Measurements from ENCODE around the gene TWIST2. TPM values are rescaled to one million over a fixed set of nuclear protein-coding genes. Genes with fewer than 3 reads are reported as not detected.

TWIST2 gene
- total RNA-seq, 2 experiments from 2014 or later: not detected

DNA sequence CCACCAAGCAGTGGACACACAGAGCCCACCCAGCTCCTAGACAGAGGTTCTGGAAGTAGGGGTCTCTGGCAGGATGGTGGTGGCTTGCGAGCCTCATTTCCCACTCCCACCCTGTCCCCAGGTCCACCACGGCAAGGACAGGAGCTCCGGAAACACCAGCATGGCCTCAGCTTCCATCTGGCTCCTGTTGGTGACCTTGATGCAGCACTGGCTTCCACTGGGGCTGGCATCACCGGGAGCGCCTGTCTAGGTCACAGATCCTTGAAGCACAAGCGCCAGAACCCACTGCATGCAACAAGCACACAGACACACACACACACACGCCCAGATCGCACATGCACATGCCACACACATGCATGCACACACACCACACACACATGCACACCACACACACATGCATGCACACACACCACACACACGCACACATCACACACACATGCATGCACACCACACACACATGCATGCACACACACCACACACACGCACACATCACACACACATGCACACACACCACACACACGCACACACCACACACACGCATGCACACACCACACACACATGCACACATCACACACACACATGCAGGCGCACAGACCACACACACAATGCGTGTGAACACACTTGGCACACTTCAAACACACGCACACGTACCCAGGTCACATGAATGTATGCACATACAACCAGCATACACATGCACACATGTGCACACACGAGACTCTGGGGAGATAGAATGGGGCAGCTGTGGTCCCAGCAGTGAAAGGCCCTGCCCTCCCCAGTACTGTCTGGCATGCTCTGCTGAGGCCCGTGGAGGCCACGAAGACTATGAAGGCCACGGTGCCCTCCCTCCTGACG is 63.7 kb downstream of the TWIST2 start:
- TF ChIP-seq, protein P1, sequence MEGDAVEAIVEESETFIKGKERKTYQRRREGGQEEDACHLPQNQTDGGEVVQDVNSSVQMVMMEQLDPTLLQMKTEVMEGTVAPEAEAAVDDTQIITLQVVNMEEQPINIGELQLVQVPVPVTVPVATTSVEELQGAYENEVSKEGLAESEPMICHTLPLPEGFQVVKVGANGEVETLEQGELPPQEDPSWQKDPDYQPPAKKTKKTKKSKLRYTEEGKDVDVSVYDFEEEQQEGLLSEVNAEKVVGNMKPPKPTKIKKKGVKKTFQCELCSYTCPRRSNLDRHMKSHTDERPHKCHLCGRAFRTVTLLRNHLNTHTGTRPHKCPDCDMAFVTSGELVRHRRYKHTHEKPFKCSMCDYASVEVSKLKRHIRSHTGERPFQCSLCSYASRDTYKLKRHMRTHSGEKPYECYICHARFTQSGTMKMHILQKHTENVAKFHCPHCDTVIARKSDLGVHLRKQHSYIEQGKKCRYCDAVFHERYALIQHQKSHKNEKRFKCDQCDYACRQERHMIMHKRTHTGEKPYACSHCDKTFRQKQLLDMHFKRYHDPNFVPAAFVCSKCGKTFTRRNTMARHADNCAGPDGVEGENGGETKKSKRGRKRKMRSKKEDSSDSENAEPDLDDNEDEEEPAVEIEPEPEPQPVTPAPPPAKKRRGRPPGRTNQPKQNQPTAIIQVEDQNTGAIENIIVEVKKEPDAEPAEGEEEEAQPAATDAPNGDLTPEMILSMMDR (IDR thresholded peaks at IDR 0.05): no peak
- DNase-seq (no peak), ATAC-seq (ENCODE audit: poor library complexity) (no peak)
- peaks cover 0 to 29% of the 10 kb centered on the region in 2 experiments for H3K9me3 ChIP-seq (ENCODE audit: control insufficient read depth in 1 of 2, insufficient read depth in 1 of 2, low read length in 2 of 2)
- peaks cover 0 to 10% of the 10 kb centered on the region in 2 experiments for H3K27me3 ChIP-seq (ENCODE audit: control insufficient read depth in 1 of 2, insufficient read depth in 2 of 2, low read length in 2 of 2)
- H3K4me3 Mint-ChIP-seq: no peak overlapping the region
- no peaks in the 10 kb centered on the region for H3K4me1 ChIP-seq (ENCODE audit: insufficient read depth, low read length)
- no peak overlapping the region for H3K4me3 ChIP-seq (ENCODE audit: low read length)
- intact Hi-C loops (cut with DNase I, micrococcal nuclease): no loop called here
- H3K36me3 Mint-ChIP-seq (ENCODE audit: low read depth): no peaks in the 10 kb centered on the region
- no peaks in the 10 kb centered on the region for H3K36me3 ChIP-seq (ENCODE audit: insufficient read depth, low read length)
- no peaks in the 10 kb centered on the region for H3K9me3 Mint-ChIP-seq
- ChIA-PET CTCF (no interaction called here), POLR2A (no interaction called here)
- H3K27ac Mint-ChIP-seq: no peak overlapping the region
- H3K4me1 Mint-ChIP-seq (ENCODE audit: low read depth): no peaks in the 10 kb centered on the region
- H3K27me3 Mint-ChIP-seq: peaks cover 15% of the 10 kb centered on the region
- no peak overlapping the region for H3K27ac ChIP-seq (ENCODE audit: low read depth in 1 of 2, low read length in 2 of 2)

DNA sequence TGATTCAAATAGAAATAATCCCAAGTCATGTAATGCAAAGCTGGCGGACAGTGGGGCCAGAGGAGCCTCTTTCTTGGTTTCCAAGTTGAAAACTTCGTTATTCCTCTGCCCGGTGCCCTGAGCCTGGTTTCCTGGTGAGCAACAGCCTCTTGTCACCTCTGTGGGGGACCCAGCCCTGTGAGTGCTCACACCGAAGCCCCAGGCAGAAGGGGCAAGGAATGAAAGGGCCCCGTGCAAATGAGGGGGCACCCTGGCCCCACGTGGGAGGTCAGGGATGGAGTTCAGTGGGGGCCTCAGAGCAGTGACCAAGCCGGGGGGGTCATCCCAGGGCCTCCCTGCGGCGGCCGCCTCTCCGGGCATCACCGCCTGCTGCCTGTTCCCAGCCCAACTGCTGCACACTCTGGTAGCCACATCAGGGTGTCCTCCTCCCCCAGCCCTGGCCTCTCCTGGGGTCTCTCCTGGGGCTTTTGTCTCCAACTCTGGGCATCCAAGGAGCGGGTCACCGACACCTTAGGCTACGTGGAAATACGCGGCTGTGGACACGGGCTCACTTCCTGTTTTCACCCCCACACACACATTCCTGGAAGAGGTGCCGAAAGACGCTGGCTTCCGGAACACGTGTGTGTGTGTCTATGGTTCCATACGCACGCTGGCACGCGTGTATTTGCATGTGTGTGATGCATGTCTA is 64.5 kb downstream of the TWIST2 start:
- ChIA-PET CTCF (no interaction called here), POLR2A (no interaction called here)
- H3K9me3 Mint-ChIP-seq: no peaks in the 10 kb centered on the region
- Histone ChIP-seq H3K27ac (ENCODE audit: low read depth in 1 of 2, low read length in 2 of 2) (no peak overlapping the region), H3K27me3 (ENCODE audit: control insufficient read depth in 1 of 2, insufficient read depth in 2 of 2, low read length in 2 of 2) (peaks cover 0 to 10% of the 10 kb centered on the region in 2 experiments), H3K4me3 (ENCODE audit: low read length) (no peak overlapping the region), H3K9me3 (ENCODE audit: control insufficient read depth in 1 of 2, insufficient read depth in 1 of 2, low read length in 2 of 2) (peaks cover 0 to 21% of the 10 kb centered on the region in 2 experiments), H3K36me3 (ENCODE audit: insufficient read depth, low read length) (no peaks in the 10 kb centered on the region), H3K4me1 (ENCODE audit: insufficient read depth, low read length) (no peaks in the 10 kb centered on the region)
- TF ChIP-seq, protein P1 (IDR thresholded peaks at IDR 0.05): no peak
- H3K4me3 Mint-ChIP-seq: no peak overlapping the region
- ATAC-seq (ENCODE audit: poor library complexity): no peak
- intact Hi-C loops (cut with DNase I, micrococcal nuclease): no loop called here
- no peak overlapping the region for H3K27ac Mint-ChIP-seq
- peak in 1 of 14 experiments; percentile 21 for DNase-seq
- H3K4me1 Mint-ChIP-seq (ENCODE audit: low read depth): no peaks in the 10 kb centered on the region
- peaks cover 15% of the 10 kb centered on the region for H3K27me3 Mint-ChIP-seq
- no peaks in the 10 kb centered on the region for H3K36me3 Mint-ChIP-seq (ENCODE audit: low read depth)

DNA sequence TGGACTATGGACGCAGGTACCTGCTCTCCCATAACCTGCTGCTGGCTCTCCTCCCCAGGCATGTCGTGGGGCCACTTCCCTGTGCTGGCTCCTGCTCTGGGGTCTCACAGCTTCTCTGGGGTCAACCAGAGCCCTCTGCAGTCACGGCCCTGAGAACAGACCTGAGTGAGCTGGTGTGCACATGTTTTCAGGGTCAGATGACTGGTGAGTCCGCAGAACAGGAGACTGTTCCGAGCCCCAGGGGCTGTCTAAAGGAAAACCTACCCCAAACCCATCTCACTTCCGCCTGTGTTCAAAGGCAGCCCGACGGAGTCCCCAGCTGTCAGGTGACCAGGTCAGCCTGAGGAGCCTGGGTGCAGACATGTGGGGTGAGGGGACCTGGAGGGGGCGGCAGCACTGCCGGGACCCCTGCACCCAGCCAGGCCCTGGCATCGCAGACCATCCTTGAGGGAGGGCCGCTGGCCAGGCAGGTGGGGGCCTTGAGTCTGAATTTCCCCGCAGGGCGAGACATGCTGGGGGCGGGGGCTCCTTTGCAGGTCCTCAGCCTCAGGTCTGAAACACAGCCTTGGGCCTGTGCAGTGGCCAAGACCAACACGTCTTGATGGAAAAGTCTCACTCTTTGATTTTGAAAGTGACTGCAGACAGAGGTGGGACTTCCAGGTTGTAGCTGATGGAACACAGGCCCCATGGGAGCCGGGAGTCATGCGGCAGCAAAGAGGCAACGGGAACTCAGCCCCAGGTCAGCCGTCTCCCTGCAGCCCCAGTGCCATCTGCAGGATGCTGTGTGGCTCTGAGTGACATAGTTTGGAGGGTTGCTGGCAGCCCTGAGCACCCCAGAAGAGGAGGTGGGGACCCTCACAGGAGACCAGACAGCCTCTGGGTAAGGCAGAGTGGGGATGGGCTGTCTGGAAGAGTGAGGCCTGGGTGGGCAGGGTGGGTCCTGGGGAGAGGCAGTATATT is 65.3 kb downstream of the TWIST2 start:
- TF ChIP-seq, protein P1 (IDR thresholded peaks at IDR 0.05): no peak
- Histone ChIP-seq H3K27me3 (ENCODE audit: control insufficient read depth in 1 of 2, insufficient read depth in 2 of 2, low read length in 2 of 2) (peaks cover 0 to 10% of the 10 kb centered on the region in 2 experiments), H3K36me3 (ENCODE audit: insufficient read depth, low read length) (no peaks in the 10 kb centered on the region), H3K27ac (ENCODE audit: low read depth in 1 of 2, low read length in 2 of 2) (no peak overlapping the region), H3K9me3 (ENCODE audit: control insufficient read depth in 1 of 2, insufficient read depth in 1 of 2, low read length in 2 of 2) (peaks cover 0 to 20% of the 10 kb centered on the region in 2 experiments), H3K4me3 (ENCODE audit: low read length) (no peak overlapping the region), H3K4me1 (ENCODE audit: insufficient read depth, low read length) (no peaks in the 10 kb centered on the region)
- peak in 1 of 14 experiments; percentile 17 for DNase-seq
- H3K9me3 Mint-ChIP-seq: no peaks in the 10 kb centered on the region
- no peak overlapping the region for H3K4me3 Mint-ChIP-seq
- H3K4me1 Mint-ChIP-seq (ENCODE audit: low read depth): no peaks in the 10 kb centered on the region
- CTCF ChIA-PET: no interaction called here
- H3K36me3 Mint-ChIP-seq (ENCODE audit: low read depth): no peaks in the 10 kb centered on the region
- no peak overlapping the region for H3K27ac Mint-ChIP-seq
- intact Hi-C loops (cut with DNase I, micrococcal nuclease): no loop called here
- no peak for ATAC-seq (ENCODE audit: poor library complexity)
- POLR2A ChIA-PET: no interaction called here
- H3K27me3 Mint-ChIP-seq: peaks cover 16% of the 10 kb centered on the region
